Activated gamma-delta T cell treated with anti-CD3 and anti-CD28 coated beads, Interleukin-2, amount 50 U/mL, for 16 hours (primary cell): Measurements from ENCODE around the gene GTF3A.

Experiments used
- DNase-seq: peaks from one replicate; pipeline ENCODE4 v3.0.0-alpha.2; 2020; ENCODE audit warnings: low read depth

GTF3A gene

DNA sequence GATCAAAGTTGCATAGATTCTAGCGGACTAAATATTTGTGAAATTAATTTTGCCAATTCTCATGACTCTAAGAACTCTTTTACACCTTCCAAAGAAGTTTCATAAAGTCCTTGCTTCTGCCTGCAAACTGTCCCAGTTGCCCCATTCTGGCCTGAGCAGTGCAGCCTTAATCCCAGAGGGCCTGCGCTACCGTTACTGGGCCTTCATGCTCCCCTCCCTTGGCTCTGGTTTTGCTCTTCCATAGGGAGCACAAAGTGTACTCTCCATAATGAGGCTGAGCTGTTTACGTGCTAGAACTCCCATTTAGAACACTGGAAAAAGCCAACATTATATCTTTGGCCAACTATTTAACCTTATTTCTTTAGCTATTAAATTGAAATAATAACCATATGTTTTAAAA lies 23.9 kb downstream of the GTF3A start:
- DNase-seq = no peak

DNA sequence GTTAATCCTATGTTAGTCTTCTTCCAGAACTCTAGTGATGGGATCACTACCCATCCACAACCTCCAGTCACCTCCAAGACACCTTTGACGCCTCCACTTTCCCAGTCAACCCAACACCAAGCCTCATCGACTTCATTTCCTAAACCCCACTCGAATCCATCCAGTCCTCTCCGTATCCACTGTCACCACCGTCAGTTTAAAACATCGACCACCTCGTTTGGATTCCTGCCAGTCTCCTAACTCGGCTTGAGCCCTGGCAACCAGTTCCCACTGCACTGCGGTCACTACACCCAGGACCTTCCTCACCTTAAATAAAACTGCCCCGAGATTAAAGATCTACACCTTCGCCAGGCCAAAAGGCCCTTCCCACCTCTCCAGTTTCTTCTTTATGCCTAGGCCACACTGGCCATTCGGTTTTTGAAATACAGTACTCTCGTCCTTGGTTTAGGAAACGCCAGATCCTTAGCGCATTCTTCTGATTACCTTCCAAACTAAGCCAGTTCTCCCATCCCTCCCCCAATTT lies 24.7 kb downstream of the GTF3A start:
- DNase-seq = no peak

DNA sequence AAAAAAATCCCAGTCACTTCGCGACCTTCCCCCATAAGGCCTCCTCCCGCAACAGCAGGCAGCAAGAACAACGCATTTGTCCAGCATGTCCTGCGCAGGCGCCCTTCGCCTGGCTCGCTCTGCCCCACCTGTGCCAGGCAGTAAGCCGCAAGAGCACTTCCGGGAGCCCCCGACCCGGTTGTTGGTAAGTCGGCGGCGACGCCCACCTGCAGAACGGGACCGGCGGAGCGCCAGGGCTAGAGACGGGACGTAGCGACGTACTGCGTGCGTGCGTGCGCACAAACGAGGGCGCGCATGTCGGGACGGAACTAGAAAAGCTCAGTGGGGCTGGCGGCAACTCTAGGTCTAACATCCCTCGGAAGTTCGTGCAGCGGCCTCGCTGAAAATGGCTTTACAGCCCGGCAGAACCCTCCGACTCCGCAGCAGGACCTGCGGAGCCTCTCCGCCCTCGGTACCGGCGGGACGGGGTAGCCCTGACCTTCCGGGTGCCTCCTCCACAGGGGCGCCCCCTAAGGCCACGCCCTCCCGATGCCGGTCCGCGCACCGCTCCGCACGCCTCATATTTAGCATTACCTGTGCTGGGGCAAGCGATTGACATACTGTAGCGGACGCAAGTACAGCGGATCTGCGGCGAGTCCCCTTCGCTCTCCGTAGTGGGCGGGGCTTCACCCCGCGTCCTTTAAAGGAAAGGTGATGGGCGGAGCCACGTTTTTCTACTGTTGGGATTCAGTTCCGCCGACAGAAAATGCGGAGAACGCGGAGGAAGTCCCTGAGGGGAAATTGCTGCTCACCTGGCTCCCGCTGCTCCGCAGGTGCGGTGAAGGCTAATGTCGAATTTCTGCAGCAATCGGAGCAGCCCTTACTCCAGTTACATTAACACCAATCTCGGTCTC lies 25.8 kb downstream of the GTF3A start, which contains the start of gene MTIF3:
Gene MTIF3 (minus strand): TSS at position 629 of the 893 bp plus-strand sequence. CDS start 10,116 bp downstream, outside the sequence.
- peak; percentile 92 for DNase-seq

DNA sequence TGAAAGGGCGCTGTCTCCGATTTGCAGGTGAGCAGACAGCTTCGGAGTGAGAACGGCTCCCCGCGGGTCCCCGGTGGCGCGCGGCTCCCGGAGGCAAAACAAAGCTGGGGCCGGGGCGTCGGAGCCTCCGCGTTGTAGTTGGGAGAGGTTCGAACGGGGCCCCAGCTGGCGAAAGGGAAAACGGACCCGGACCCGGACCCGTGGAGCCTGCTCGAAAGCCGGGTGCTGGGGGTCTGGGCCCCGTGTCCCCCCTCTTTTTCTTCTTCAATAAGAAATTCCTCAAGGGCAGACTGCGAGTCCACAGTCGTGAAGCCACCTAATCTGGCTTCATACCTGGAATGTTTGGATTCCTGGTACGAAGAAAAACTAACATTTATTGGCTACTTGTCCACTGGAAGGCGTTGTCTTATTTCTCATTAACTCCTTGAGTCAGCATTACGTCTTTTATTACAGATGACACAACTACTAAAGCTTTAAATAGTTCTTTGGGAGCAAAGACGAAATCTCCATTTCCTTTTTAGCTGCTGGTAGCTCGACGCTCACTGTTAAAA lies 26.6 kb downstream of the GTF3A start:
- no peak for DNase-seq

DNA sequence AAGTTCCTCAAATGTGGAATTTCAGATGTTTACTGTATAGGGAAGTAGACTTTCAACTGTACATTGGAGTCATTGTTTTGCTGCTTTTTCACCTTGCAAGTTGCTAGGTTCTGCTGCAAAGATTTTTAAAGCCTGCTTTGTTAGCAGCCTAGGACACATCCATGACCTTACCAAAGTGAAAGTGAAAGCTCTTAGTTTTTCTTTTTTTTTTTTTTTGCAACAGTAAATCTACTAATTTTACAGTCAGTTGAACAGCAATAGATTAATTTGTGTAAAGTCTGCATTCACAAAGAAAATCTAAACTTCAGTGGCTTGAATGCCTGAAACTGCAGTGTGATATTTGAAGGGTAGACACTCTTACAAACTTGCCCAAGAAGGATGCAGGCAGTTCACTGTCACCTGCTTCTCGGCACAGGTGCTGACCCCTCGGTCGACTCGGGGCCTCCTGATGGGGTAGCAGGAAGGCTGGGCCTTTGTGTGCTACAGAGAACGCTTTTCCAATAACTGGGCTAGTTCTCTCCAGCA lies 31.0 kb downstream of the GTF3A start:
- DNase-seq = no peak

DNA sequence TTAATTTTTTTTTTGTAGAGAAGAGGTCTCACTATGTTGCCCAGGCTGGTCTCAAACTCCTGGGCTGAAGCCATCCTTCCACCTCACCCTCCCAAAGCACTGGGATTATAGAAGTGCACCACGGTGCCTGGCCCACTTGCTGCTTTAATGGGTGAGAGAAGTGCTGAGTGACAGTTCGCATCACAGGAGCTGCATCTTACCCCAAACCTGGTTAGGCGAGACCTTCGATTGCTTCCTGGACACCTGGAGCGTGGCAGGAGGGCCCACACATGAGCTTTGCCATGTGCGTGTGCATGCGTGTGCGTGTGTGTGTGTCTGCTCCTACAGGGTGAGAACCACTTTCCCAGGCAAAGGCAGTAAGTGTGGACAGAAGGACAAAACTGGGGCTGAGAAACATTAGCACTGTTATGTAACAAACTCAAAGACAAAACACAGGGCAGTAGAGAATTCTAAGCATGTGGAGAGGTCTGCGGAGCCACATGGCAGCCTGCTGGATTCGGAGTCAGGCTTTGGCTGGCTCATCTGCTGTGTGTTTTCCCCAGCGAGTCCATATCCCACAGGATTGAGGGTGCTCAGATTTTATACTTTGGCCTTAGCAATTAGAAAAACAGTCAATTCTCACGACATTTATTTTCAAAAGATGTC lies 37.6 kb downstream of the GTF3A start:
- DNase-seq = no peak

DNA sequence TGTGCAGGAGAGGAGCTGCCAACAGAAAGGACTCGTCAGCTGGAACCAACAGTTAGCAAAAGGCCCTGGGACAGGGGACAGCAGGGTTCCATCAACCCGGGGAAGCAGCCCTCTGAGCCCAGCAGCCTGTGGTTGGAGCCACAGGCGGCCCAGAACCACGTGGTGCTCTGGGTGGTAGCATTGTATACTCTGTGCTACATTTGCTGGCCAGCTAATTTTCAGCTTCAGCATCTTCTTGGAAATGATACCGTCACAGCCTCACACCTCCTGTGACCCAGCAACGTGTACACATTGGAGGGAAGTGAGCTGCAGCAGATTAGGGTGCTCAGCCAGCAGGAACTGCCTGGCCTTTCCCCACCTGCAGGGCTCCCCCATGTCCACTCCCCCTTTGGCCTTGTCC lies 39.1 kb downstream of the GTF3A start:
- DNase-seq = no peak

DNA sequence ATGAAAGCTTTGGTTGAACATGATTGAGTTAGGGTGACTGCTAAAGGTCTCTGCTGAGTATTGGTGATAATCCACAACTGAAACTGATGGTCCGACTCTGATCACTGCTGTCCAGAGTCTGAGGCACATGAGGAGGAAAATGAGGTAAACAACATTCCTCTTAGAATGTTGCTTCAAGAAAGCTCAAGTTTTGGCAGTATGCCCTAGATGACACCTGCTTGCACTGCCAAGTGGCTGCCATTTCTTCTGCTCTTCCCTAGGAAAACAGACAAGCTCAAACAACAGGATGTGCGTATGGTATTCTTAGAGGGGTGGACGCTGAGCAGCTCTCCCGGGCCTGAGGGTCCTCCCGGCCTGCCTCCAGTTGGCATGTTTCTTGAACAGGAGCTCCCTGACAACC lies 41.2 kb downstream of the GTF3A start:
- DNase-seq = no peak

DNA sequence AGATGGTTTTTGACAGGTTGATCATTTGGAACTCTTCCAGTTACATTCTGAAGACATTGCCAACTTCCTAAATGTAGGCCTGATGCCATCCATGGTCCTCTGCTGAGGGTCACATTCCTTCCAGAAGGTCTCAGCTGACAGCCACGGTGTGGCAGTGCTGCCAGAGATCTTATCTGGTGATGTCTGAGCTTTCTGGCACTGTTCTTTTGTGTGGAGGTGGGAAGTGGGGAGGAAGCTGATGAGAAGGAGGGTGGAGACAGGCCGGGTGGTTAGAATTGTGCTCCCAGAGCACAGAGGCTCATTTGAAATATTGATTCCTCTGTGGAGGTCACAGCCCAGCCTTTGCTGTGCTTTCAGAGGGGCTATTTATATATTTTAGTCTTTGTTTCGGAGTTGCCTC lies 42.1 kb downstream of the GTF3A start:
- no peak for DNase-seq

DNA sequence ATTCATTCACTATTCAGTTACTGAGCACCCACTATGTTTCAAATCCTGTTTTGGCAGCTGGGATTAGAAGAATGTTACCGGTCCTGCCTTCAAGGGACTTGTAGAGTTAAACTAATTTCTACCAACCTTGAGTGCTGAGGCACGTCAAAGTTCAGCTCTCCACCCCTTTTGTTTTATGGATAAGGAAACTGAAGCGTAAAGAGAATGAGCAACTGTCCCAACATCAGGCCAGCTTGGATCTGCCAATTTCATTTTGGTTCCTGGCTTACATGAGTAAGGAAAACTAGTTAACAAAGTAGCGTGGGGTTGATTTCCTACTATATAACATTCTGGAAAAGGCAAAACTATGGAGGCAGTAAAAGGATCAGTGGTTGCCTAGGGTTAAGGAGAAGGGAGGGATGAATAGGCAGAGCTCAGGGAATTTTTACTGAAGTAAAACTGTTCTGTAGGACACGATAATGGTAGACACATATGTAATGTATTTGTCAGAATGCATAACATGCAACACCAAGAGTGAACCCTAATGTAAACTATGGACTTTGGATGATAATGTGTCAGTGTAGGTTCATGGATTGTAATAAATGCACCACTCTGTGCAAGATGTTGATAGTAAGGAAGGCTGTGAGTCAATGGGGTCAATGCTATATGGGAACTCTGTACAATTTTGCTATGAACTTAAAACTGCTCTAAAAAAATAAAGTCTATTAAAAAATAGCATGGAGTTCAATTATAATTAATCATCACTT lies 45.8 kb downstream of the GTF3A start:
- DNase-seq = no peak

DNA sequence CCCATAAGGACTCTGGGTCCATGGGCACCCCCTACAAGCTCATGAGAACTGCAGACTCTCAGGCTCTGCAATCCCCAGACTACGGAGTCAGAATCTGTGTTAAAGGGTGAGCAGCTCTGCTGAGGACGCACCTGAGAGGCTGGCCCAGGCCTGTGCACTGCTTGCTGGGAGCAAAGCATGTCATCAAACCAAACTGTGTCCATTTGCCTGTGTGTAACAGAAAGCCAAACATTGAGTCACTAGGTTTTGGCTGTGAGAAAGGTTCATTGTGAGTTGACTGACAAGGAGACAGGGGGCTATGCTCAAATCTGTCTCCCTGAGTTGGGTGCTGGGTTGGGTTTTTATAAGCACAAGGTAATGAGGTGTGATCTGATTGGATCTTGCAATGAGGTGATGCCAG lies 48.0 kb downstream of the GTF3A start:
- no peak for DNase-seq

DNA sequence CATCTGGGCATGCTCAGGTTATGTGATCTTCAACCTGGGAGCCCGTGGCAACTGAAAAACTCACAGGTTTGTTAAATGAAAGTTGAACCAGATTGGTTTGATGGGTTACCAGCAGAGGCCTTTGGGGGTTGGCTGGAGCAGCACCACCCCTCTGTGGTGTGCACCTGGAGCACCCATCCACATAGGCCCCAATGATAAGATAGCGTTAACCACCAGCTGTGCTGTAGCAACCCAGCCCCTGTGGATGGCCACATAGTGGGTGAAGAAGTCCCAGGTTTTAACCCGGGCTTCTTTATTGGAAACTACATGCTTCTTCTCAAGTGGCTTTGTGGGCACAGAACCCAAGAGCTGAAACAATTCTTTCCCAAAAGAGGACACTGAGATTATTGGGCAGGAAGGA lies 48.5 kb downstream of the GTF3A start:
- DNase-seq = no peak

DNA sequence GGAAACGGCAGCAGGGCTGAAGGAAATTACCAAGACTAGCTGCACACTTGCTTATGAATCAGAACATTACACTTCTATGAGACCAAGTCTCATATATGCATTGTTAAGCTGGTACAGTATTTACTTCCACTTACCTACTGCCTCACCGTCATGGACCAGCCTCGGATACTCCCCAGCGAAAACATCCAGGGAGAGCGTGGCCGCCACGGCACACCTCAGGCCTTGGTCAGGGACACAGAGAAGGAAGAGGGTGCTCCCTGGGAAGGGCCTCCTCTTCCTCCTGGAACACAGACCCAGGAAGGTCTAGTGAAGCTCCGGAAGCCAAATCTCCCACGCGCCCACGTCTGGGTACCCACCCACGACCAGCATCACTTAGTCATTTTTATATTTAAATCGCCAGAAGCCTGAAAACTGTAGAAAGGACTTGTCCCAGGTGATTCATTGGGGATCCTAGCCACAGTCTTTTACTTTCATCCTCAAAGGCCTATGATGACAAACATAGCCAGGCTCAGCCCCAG lies 50.4 kb downstream of the GTF3A start:
- no peak for DNase-seq

DNA sequence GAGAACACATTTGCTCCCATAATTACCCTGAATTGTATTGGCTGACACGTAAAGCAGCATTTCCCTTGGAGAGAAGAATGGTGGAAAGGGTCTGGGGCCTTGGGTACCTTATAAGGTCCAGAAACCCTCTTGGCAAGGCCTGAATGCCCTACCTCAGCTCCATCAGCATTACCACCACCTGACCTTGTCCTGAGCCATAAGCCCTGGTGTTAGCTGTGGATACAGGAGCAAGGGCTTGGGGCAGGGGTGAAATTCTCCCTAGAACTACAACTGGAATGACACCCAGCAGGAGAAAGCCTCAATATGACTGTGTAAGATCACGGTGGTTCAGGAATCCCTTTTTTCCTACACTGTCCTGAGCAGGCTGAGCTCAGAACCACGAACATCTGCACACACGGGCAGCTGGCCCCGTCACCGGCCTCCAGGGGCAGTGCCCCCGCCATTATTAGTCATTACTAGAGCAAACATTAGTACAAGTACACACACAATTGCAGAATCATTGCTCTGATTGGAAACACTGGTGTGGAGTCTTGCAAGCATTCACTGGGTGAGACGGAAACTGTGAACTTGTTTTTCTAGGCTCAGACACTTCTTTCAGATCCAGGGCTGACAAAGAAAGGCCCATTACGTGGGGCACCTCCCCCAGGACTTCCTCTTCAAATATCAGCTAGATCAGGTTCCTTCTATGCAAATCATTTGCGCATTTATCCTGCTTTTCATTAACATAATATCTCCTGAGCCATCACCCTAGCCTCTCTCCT lies 52.7 kb downstream of the GTF3A start:
- DNase-seq = no peak

DNA sequence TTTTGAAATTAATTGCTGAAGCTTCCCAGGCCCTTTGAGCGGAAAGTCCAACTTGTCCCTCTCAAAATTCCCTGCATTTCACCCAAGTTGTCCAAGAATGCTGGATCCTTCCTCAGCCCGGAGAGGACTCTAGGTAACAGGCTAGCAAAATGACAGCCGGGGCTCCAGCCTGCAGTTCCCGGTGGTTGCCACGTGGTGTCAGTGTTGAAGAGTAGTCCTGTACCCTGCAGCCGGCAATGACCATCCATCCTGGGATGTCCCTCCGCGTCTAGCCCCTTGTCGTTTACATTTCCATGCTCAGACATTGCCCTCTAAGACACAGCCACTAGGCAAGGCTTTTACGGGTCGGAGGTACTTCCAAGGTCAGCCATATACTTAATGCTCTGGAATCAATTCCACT lies 57.3 kb downstream of the GTF3A start:
- no peak for DNase-seq

DNA sequence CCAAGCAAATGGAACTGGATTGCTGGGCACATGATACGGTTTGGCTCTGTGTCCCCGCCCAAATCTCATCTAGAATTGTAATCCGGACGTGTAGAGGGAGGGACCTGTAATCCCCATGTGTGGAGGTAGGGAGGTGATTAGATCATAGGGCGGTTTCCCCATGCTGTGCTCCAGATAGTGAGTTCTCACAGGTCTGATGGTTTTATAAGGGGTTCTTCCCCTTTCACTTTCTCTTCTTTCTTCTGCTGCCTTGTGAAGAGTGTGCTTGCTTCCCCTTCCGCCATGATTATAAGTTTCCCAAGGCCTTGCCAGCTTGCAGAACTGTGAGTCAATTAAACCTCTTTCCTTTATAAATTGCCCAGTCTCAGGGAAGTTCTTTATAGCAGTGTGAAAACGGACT lies 58.6 kb downstream of the GTF3A start:
- no peak for DNase-seq

DNA sequence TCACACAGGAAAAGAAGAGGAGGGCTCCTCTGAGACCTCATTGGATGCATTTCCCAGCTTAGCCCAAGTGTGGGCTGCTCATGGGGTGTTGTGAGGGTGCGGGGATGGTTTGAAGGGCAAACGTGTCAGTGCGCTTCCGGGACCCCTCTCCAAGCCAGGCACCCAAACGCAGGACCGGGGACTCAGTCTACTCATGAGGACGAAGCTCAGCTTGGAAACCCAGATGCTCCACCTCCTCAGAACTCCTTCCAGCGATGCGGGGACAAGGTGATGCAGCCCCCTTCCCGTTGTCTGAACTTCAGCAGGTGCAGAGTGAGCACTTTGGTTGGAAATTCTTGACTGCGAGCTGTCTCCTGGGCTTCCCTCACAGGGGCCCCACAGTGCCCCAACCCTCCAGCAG lies 59.0 kb downstream of the GTF3A start:
- DNase-seq = no peak
